22Rv1 (cell line): ENCODE measurements around the gene MALRD1.
A peak's percentile ranks its signal among the peaks of the same experiment; 100 is the strongest.

Experiments used
- H3K27ac ChIP-seq: fragments of 450-650 bp; 2 replicates; pipeline ENCODE4 v1.5.1; 2017
- ZFX ChIP-seq: fragments of 450-650 bp; IDR thresholded peaks from 2 replicates; pipeline ENCODE4 v1.6.1; 2017; ENCODE audit warnings: antibody characterized with exemption, borderline replicate concordance
- TF ChIP-seq, protein P1 (sequence below): fragments of 450-650 bp; IDR thresholded peaks from 2 replicates; pipeline ENCODE4 v1.5.1; 2017; ENCODE audit warnings: mild to moderate bottlenecking

The MALRD1 gene

DNA sequence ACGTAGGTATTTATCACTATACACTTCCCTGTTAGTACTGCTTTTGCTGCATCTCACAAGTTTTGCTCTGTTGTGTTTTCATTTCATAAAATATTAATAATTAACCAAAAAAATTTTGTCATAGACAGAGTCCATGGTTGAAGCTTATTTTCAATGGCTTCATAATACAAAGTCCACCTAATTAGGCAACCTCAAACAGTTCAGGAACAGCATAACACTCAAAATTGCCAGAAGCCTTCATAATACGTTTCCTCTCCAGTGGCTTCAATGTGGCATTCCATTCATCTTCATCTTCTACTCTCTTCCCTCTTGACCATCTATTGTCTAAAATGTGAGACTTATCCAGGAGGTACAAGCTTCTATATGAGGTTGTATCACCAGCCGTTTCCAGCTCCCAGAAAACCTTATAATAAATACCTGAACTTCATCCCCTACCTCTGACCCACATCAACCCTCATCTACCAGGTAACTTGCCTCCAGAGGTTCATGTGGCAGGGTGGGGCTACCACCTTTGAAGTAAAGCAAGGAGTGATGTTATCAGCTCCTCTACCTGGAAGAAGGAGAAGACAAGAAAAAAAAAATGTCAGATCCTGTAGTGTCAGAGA lies 337.3 kb downstream of the MALRD1 start:
- TF ChIP-seq ZFX: no peak
- TF ChIP-seq, protein P1, sequence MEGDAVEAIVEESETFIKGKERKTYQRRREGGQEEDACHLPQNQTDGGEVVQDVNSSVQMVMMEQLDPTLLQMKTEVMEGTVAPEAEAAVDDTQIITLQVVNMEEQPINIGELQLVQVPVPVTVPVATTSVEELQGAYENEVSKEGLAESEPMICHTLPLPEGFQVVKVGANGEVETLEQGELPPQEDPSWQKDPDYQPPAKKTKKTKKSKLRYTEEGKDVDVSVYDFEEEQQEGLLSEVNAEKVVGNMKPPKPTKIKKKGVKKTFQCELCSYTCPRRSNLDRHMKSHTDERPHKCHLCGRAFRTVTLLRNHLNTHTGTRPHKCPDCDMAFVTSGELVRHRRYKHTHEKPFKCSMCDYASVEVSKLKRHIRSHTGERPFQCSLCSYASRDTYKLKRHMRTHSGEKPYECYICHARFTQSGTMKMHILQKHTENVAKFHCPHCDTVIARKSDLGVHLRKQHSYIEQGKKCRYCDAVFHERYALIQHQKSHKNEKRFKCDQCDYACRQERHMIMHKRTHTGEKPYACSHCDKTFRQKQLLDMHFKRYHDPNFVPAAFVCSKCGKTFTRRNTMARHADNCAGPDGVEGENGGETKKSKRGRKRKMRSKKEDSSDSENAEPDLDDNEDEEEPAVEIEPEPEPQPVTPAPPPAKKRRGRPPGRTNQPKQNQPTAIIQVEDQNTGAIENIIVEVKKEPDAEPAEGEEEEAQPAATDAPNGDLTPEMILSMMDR: no peak
- H3K27ac ChIP-seq: no peak overlapping the region

DNA sequence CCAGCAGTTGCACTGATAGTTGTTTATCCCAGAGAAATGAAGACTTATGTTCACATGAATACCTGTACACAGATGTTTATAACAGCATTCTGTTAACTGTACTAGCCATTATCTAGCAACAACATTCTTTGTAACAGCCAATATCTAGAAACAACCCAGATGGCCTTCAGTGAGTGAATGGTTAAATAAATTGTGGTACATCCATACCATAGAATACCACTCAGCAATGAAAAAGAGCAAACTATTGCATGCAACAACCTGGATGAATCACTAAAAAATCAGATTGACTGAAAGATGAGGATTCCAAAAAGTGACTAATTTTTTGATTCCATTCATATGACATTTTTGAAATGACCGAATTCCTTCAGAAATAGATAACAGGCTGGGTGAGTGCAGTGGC lies 360.3 kb downstream of the MALRD1 start:
- no peak for TF ChIP-seq ZFX
- TF ChIP-seq, protein P1: no peak

DNA sequence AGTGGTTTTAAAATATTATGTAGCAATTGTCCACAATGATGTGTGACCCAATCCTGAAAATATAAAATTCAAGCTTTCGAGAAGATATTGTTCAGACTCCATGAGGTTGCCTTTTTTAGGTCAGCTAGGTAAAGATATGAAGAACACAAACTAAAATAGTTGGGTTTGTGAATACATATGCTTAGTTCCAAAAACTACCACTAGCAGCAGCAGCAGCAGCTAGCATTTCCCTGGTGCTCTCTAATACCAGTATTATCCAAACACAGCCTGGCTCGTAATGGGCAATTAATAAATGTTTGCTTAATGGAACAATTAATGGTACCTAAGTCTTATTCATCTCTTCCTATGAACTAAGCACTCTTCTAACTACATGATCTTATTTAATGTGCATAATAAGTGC lies 362.5 kb downstream of the MALRD1 start:
- TF ChIP-seq ZFX: no peak
- TF ChIP-seq, protein P1: no peak; the same call in 1 of the 2 replicates
- no peak overlapping the region for H3K27ac ChIP-seq

More for the DNA sequence above, 360.3 kb downstream of the MALRD1 start:
- H3K27ac ChIP-seq: no peak overlapping the region

DNA sequence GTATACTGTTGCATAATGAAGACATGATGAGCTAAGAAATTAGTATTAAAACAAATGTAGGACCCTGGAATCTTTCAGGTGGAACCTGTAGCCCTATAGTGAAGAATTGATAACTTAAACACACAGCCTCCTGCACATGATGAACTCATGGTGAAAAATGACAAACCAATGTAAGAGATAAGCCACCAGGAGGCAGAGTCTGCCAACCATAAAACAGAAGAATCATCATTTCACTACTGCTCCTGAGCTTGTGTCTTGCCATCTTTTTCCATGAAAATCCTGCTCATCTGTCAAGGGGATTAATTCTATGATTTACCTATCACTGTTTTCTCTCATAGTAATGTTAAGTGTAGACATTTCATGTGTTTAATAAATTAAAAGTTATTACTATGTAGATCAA lies 363.9 kb downstream of the MALRD1 start:
- H3K27ac ChIP-seq: no peak overlapping the region
- TF ChIP-seq, protein P1: peak; percentile 73
- TF ChIP-seq ZFX: no peak

DNA sequence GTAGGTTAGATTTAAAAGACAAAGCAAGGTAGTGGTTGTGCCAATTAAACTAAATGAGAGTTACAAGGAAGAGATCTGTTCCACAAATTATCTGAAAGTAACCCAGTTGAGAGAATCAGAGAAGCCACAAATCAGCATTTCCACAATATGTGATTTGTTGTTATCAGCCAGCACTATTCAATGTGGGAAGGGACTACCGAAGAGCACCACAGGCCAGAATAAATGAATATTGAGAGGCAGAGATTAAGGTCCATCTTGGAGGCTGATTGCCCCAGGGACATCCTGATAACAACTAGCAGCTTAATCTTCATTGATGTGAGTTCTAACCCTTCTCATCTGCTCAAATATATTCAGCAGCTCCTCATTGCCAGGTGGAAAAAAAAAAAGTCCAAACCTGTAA lies 367.6 kb downstream of the MALRD1 start:
- H3K27ac ChIP-seq: no peak overlapping the region
- TF ChIP-seq ZFX: no peak
- TF ChIP-seq, protein P1: no peak

DNA sequence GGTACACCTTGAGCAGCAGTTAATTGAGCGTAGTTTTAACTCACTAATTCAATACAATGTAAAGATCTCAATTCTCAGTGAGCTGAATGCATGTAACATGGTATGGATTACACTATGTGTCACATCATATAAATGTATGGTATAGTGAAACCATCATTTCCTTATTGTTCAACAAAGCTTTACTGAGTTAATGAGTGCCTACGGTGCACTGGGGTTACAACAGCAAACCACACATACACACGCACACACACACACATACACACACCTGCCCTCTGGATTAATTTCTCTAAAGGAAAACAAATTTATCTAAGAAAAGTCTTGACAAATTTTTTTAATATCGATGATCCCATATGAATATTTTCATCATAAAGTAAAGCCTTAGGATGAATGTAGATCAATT lies 369.1 kb downstream of the MALRD1 start:
- H3K27ac ChIP-seq: no peak overlapping the region
- TF ChIP-seq, protein P1: no peak
- TF ChIP-seq ZFX: no peak

DNA sequence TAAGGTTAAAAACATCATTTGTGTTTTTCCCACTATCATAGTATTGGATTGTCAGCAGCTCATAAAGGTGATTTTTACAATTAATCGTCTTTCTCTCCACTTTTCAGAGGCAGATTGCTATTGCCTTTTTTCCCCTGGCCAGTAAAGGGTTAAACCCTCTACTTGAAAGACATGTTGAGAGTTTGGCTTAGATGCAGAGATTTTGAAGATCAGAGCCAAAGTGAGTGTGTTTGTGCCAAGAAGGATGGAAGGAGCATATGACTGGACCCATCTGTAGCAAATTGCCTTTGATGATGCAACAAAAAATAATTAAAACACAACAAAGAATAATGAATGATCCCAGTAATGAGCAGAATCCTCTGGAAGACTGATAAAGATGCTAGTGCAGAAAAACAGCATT lies 373.1 kb downstream of the MALRD1 start:
- no peak overlapping the region for H3K27ac ChIP-seq
- no peak for TF ChIP-seq ZFX
- TF ChIP-seq, protein P1: no peak
